Psoas muscle (tissue), 8 donors: ENCODE data around the gene RPS6KC1. TPM values are rescaled to one million over a fixed set of nuclear protein-coding genes. Genes with fewer than 3 reads are reported as not detected.

Source experiments
- ATAC-seq, 4 donors: fragments of 200-7000 bp; cut with Tn5 transposase; one replicate each; pipeline ENCODE4 v1.9.1; 2020; ENCODE audit warnings: moderate library complexity in 3 of 4, mild to moderate bottlenecking in 2 of 4
- DNase-seq, 2 donors: peaks; one replicate each; pipeline ENCODE4 v3.0.0-alpha.2; 2020
- H3K27ac ChIP-seq: fragments of 200-600 bp; one replicate; pipeline ENCODE4 v1.8.0; 2022
- H3K27me3 ChIP-seq, 3 donors: fragments of 200-600 bp in 1 of 3; one replicate each; pipeline versions ENCODE4 v1.6.1 to v1.8.0; 2013 to 2022; ENCODE audit warnings: low read length in 2 of 3, mild to moderate bottlenecking in 2 of 3, moderate library complexity in 1 of 3; ENCODE audit not compliant: insufficient read depth in 3 of 3
- H3K36me3 ChIP-seq, 2 donors: fragments of 200-600 bp in 1 of 2; one replicate each; pipeline versions ENCODE4 v1.6.1 to v1.8.0; 2013 to 2022; ENCODE audit warnings: low read depth in 1 of 2, mild to moderate bottlenecking in 1 of 2, moderate library complexity in 1 of 2; ENCODE audit not compliant: insufficient read depth in 1 of 2
- H3K4me1 ChIP-seq: fragments of 200-600 bp; one replicate; pipeline ENCODE4 v1.8.0; 2022
- H3K4me3 ChIP-seq: fragments of 200-600 bp; one replicate; pipeline ENCODE4 v1.8.0; 2022; ENCODE audit warnings: mild to moderate bottlenecking
- H3K9me3 ChIP-seq: fragments of 200-600 bp; one replicate; pipeline ENCODE4 v1.8.0; 2022
- WGBS, 3 donors: extraction: QIAGEN DNeasy Blood & Tissue Kit; methylation state at CpG; one replicate each; pipeline versions ENCODE4 v1.1.6 to v1.1.7; 2013; 5-methylcytosine and 5-hydroxymethylcytosine counted together
- intact Hi-C, 2 donors: fragments of 100-400 bp; cut with DNase I; formaldehyde crosslinking; loops; one replicate each; pipeline versions ENCODE4 v1.11.0 to v1.14.2; 2022
- polyA plus RNA-seq, 3 donors: library from polyadenylated mRNA; stranded (reverse); fragments of 200-250 nt; gene quantifications; one replicate each; pipeline ENCODE4 v1.2.3, GENCODE V29; 2013
- total RNA-seq, 4 donors: library from RNA; stranded (reverse); fragmentation: NEBNext Ultra II Directional in 2 of 4; extraction: Animal tissue kit (Norgen Biotek cat#: 25700) in 2 of 4; gene quantifications; one replicate each; pipeline versions ENCODE4 v1.2.1 to v1.2.4, GENCODE V29; 2021 to 2023
- TF ChIP-seq, protein P1 (sequence below): fragments of 200-600 bp; IDR thresholded peaks from one replicate; pipeline ENCODE4 v1.8.0; 2022; ENCODE audit warnings: antibody characterized with exemption
- donor health status: healthy with polysubstance abuse.
- donor health status: DM: no; HTN: no; CAD: no; lungs with moderate emphysema.
- donor health status: Bipolar disorder and iron deficiency.
- donor health status: healthy.
- donor health status: DM: yes; HTN: yes; CAD: no.
- donor health status: DM: no; HTN: no; CAD: no.
- donor health status: DM: no; HTN: no; CAD: no.
- donor health status: DM: yes; HTN: yes; CAD: no.

Gene RPS6KC1
- total and polyA plus RNA-seq, 7 donors: 8.0 to 19.8 (median 14.0) TPM

DNA sequence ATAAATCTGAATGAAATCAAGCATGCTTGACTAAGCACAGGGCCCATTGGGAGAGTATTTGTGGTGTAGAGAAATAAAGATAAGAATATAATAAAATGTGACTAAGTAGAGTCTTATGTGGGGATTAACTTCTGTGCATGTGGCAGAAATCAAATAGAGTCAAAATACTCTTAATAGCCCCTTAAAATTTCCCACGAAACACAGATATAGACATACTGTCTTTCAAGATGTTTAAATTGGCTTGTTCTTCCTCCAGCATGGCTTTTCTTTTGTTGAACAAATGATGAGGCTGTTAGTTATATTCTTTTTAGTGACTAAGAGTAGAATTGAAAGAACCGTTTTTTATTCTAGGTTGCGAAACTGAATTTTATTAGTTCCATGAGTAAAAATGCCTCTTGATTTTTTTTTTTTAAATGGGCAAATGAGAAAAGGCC lies 112.3 kb downstream of the RPS6KC1 start:
- DNase-seq (no peak), ATAC-seq (no peak)
- no peak overlapping the region for H3K4me3 ChIP-seq
- no peak overlapping the region for H3K27ac ChIP-seq
- intact Hi-C loops: no loop called here
- TF ChIP-seq, protein P1, sequence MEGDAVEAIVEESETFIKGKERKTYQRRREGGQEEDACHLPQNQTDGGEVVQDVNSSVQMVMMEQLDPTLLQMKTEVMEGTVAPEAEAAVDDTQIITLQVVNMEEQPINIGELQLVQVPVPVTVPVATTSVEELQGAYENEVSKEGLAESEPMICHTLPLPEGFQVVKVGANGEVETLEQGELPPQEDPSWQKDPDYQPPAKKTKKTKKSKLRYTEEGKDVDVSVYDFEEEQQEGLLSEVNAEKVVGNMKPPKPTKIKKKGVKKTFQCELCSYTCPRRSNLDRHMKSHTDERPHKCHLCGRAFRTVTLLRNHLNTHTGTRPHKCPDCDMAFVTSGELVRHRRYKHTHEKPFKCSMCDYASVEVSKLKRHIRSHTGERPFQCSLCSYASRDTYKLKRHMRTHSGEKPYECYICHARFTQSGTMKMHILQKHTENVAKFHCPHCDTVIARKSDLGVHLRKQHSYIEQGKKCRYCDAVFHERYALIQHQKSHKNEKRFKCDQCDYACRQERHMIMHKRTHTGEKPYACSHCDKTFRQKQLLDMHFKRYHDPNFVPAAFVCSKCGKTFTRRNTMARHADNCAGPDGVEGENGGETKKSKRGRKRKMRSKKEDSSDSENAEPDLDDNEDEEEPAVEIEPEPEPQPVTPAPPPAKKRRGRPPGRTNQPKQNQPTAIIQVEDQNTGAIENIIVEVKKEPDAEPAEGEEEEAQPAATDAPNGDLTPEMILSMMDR: no peak
- WGBS, 3 donors: 83 to 88% (median 86%) methylated on average over 3 of the region's 3 CpGs
- H3K27me3 ChIP-seq: no peaks in the 10 kb centered on the region
- peaks cover 12% of the 10 kb centered on the region for H3K4me1 ChIP-seq
- no peaks in the 10 kb centered on the region for H3K36me3 ChIP-seq
- H3K9me3 ChIP-seq: no peaks in the 10 kb centered on the region

DNA sequence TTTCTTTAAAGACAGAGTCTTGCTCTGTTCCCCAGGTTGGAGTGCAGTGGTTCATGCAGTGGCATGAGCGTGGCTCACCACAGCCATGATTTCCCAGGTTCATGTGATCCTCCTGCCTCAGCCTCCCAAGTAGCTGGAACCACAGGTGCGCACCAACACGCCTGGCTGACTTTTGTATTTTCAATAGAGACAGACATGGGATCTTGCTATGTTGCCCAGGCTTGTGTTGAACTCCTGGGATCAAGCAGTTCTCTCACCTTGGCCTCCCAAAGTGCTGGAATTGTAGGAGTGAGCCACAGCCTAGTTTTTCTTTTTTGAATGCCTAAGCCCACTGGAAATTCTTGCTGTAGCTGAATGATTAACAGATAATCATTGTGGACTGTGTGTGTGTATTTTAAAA lies 113.5 kb downstream of the RPS6KC1 start:
- Histone ChIP-seq H3K36me3 (no peaks in the 10 kb centered on the region), H3K27ac (no peak overlapping the region), H3K4me3 (no peak overlapping the region), H3K9me3 (no peaks in the 10 kb centered on the region), H3K27me3 (no peaks in the 10 kb centered on the region), H3K4me1 (peaks cover 9% of the 10 kb centered on the region)
- intact Hi-C loops: no loop called here
- DNase-seq: no peak
- ATAC-seq: no peak
- TF ChIP-seq, protein P1: no peak
- WGBS, 3 donors: 96 to 99% (median 97%) methylated on average over 3 of the region's 3 CpGs

DNA sequence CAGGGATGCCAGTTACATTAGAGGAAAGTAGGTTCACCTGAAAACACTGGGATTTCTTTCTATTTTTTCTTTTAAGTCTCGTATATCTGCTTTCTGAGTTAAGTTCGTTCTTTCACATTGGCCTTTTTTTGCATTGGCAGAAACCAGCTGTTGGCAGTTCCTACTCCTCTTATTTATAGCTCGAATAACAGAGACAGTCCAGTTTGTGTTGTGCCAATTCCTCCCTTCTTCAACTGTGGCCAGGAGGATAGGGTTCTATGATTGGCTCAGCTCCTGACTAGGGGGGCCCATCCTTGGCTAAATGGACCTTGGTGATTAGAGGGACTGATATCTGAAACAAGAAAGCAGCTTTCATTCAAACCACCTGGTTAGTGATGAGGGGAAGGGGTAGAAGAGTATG lies 115.8 kb downstream of the RPS6KC1 start:
- WGBS, 3 donors: 12 to 16% (median 15%) methylated on average over 3 of the region's 3 CpGs
- ATAC-seq (no peak), DNase-seq (no peak)
- Histone ChIP-seq H3K9me3 (no peaks in the 10 kb centered on the region), H3K27me3 (no peaks in the 10 kb centered on the region), H3K36me3 (no peaks in the 10 kb centered on the region), H3K4me1 (peaks cover 9% of the 10 kb centered on the region), H3K27ac (no peak overlapping the region), H3K4me3 (peak overlapping the region; percentile 23)
- TF ChIP-seq, protein P1: no peak
- intact Hi-C loops: no loop called here

DNA sequence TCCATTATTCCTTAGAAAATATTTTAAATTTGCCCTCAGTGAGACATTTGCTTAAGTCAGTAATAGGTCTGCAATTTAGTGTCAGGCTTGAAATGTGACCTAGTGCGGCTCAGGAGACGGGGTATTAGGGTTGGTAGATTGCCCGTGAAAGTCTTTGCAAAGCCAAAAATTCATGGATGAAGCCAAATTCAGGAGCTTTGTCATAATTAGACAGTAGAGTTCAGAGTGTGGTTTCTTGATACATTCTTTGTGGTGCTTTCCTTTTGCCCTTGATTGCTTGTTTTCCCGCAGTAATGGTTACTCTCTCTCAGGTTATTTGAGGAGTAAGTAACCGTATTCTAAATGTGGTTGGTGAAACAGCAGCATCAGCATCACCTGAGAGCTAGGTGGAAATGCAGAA lies 120.7 kb downstream of the RPS6KC1 start:
- intact Hi-C loops: no loop called here
- TF ChIP-seq, protein P1: no peak
- DNase-seq (no peak), ATAC-seq (no peak)
- H3K36me3 ChIP-seq: peaks cover 0 to 6% of the 10 kb centered on the region in 2 donors
- H3K4me1 ChIP-seq: peaks cover 4% of the 10 kb centered on the region
- no peaks in the 10 kb centered on the region for H3K9me3 ChIP-seq
- H3K27ac ChIP-seq: no peak overlapping the region
- no peaks in the 10 kb centered on the region for H3K27me3 ChIP-seq
- no peak overlapping the region for H3K4me3 ChIP-seq
- WGBS, 3 donors: 67 to 80% (median 69%) methylated on average over 5 of the region's 5 CpGs

DNA sequence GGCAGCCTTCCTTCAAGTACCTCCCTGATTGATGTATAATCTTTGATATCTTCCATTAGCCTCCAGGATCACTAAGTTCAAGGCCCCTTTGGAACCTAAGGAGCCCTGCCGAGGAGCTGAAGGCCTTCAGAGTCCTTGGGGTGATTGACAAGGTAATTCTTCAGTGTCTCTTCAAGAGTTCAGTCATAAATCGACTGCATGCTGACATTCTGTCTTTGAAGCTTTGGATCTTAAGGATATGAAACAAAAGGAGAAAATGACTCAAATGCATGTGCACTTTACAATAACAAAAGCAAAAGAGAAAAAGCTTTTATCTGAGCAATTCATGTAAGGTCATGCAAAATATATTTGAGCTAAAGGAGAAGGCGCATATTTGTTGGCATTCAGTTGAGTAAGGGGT lies 125.3 kb downstream of the RPS6KC1 start:
- TF ChIP-seq, protein P1: no peak
- intact Hi-C loops: no loop called here
- Histone ChIP-seq H3K36me3 (peaks cover 0 to 8% of the 10 kb centered on the region in 2 donors), H3K27ac (no peak overlapping the region), H3K9me3 (no peaks in the 10 kb centered on the region), H3K4me1 (no peaks in the 10 kb centered on the region), H3K27me3 (no peaks in the 10 kb centered on the region), H3K4me3 (no peak overlapping the region)
- ATAC-seq: no peak
- WGBS, 3 donors: 85 to 87% (median 86%) methylated on average over 3 of the region's 3 CpGs
- DNase-seq: no peak
